AG04449 (cell line): ENCODE data around the gene JAML.

Experiments used
- CTCF ChIA-PET: fragments of 350-600 bp; formaldehyde crosslinking; extraction: SDS; loops from one replicate; lab custom pipeline; 2021; ENCODE audit warnings: antibody characterized with exemption; lab: Yijun Ruan, JAX
- POLR2A ChIA-PET: fragments of 400-600, 350-600 bp; formaldehyde crosslinking; extraction: SDS; loops from one replicate; lab custom pipeline; 2020; ENCODE audit warnings: antibody characterized with exemption, inconsistent platforms; lab: Yijun Ruan, JAX
- DNase-seq: peaks from one replicate; pipeline ENCODE4 v3.0.0-alpha.2; 2010; ENCODE audit warnings: low read depth, low spot score
- H3K4me3 ChIP-seq: 2 replicates; pipeline ENCODE4 v1.5.1; 2011; ENCODE audit warnings: low read depth, mild to moderate bottlenecking, control low read depth, low read length
- CTCF ChIP-seq: IDR thresholded peaks from one replicate; pipeline ENCODE4 v1.5.1; 2011; ENCODE audit warnings: mild to moderate bottlenecking, moderate library complexity, low read length, control low read depth, inconsistent platforms; ENCODE audit not compliant: insufficient read depth; ENCODE audit errors: missing control alignments

Gene JAML

GRCh38 chr11:118240999-118241763 lies 16.4 kb upstream of the JAML start:
- no peak overlapping the region for H3K4me3 ChIP-seq
- ChIA-PET POLR2A (no interaction called here), CTCF (no interaction called here)
- TF ChIP-seq CTCF = no peak
- DNase-seq = no peak

GRCh38 chr11:118239509-118240205 lies 14.8 kb upstream of the JAML start:
- TF ChIP-seq CTCF = no peak
- H3K4me3 ChIP-seq = no peak overlapping the region
- ChIA-PET POLR2A (no interaction called here), CTCF (interaction anchor here (0.9 kb wide), 1 partner anchor 95 kb away, joined by 4 read pairs; no protein-coding TSS in a partner anchor)
- DNase-seq = no peak

- no peak for TF ChIP-seq CTCF
- ChIA-PET CTCF (no interaction called here), POLR2A (no interaction called here)
- no peak for DNase-seq
- no peak overlapping the region for H3K4me3 ChIP-seq
Observed at GRCh38 chr11:118238929-118239328, 14.1 kb upstream of the JAML start.

GRCh38 chr11:118238421-118238820 lies 13.6 kb upstream of the JAML start:
- CTCF ChIA-PET = no interaction called here
- POLR2A ChIA-PET = no interaction called here
- TF ChIP-seq CTCF = no peak
- no peak for DNase-seq
- H3K4me3 ChIP-seq = no peak overlapping the region

GRCh38 chr11:118236170-118236569 lies 11.4 kb upstream of the JAML start:
- POLR2A ChIA-PET = no interaction called here
- no peak overlapping the region for H3K4me3 ChIP-seq
- CTCF ChIA-PET = interaction anchor here (0.7 kb wide), 1 partner anchor 302 kb away, joined by 3 read pairs; no protein-coding TSS in a partner anchor
- DNase-seq = no peak
- no peak for TF ChIP-seq CTCF

GRCh38 chr11:118234833-118235232 lies 10.0 kb upstream of the JAML start:
- TF ChIP-seq CTCF = no peak
- no peak overlapping the region for H3K4me3 ChIP-seq
- DNase-seq = no peak
- POLR2A ChIA-PET = no interaction called here
- CTCF ChIA-PET = no interaction called here
